ENCODE data around the gene FLRT3.

Gene FLRT3

DNA sequence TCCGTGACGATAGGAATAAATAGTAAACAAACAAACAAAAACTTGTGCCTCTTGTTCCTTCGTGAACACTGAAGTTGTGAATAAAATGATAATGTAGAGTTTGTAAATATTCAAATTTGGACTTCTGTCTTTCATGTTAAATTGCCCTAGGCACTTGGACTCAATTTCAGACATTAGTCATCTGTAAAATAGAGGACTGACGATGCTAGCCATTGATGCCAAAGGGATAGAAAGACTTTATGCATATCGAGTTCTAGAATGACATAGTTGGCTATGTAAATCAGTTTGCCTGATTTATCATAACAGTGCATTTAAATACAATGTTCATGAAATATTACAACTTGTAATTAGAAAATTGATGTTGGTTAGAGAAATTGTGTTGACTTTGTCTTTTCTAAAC lies 45.9 kb upstream of the FLRT3 start:
- Histone ChIP-seq H3K27me3 (ENCODE audit: insufficient read depth, low read length) (no peaks in the 10 kb centered on the region), H2BK12ac (ENCODE audit: low read length) (no peak overlapping the region), H3K18ac (ENCODE audit: low read length) (no peak overlapping the region), H2AK5ac (ENCODE audit: low read length) (no peak overlapping the region), H2AFZ (ENCODE audit: insufficient read depth, low read length, poor library complexity) (no peak overlapping the region), H3K27ac (ENCODE audit: low read depth, low read length) (no peak overlapping the region), H3K9ac (ENCODE audit: low read length) (no peak overlapping the region), H3K4me2 (ENCODE audit: low read length) (no peak overlapping the region), H3K23ac (ENCODE audit: low read length) (no peak overlapping the region), H4K8ac (ENCODE audit: low read depth, low read length) (no peak overlapping the region), H3K4me1 (ENCODE audit: control insufficient read depth in 1 of 2, insufficient read depth in 2 of 2, low read length in 2 of 2) (no peaks in the 10 kb centered on the region), H3K4me3 (ENCODE audit: low read depth, low read length) (no peak overlapping the region), H3K36me3 (ENCODE audit: control insufficient read depth in 1 of 2, insufficient read depth in 2 of 2, low read length in 2 of 2) (no peaks in the 10 kb centered on the region), H3K14ac (ENCODE audit: low read length) (no peak overlapping the region), H3K9me3 (ENCODE audit: insufficient read depth, low read depth, low read length) (peaks cover 2% of the 10 kb centered on the region), H2BK120ac (ENCODE audit: insufficient read depth, low read length, poor library complexity) (no peak overlapping the region), H3K79me2 (ENCODE audit: control insufficient read depth, insufficient read depth, low read length, poor library complexity) (no peaks in the 10 kb centered on the region), H4K12ac (ENCODE audit: low read depth, low read length) (no peak overlapping the region), H3K4ac (ENCODE audit: low read depth, low read length) (no peak overlapping the region), H2BK5ac (ENCODE audit: low read depth, low read length, poor library complexity) (no peak overlapping the region), H4K91ac (ENCODE audit: low read depth, low read length) (no peak overlapping the region), H3K79me1 (ENCODE audit: low read length) (no peaks in the 10 kb centered on the region)
- no CpG with 5 or more reads among the region's 5 CpGs for WGBS (ENCODE audit: extremely low coverage, insufficient coverage, insufficient read length)
- DNase-seq: no peak

GRCh38 chr20:14378326-14378725 lies 40.9 kb upstream of the FLRT3 start:
- H3K4me1 ChIP-seq (ENCODE audit: control insufficient read depth in 1 of 2, insufficient read depth in 2 of 2, low read length in 2 of 2): peaks cover 0 to 3% of the 10 kb centered on the region in 2 experiments
- no peak overlapping the region for H2BK12ac ChIP-seq (ENCODE audit: low read length)
- H3K27me3 ChIP-seq (ENCODE audit: insufficient read depth, low read length): no peaks in the 10 kb centered on the region
- no peaks in the 10 kb centered on the region for H3K36me3 ChIP-seq (ENCODE audit: control insufficient read depth in 1 of 2, insufficient read depth in 2 of 2, low read length in 2 of 2)
- H2BK5ac ChIP-seq (ENCODE audit: low read depth, low read length, poor library complexity): no peak overlapping the region
- no peak overlapping the region for H2AFZ ChIP-seq (ENCODE audit: insufficient read depth, low read length, poor library complexity)
- no peak overlapping the region for H4K8ac ChIP-seq (ENCODE audit: low read depth, low read length)
- H3K9me3 ChIP-seq (ENCODE audit: insufficient read depth, low read depth, low read length): no peaks in the 10 kb centered on the region
- no peak overlapping the region for H2BK120ac ChIP-seq (ENCODE audit: insufficient read depth, low read length, poor library complexity)
- no peak overlapping the region for H3K4me3 ChIP-seq (ENCODE audit: low read depth, low read length)
- H3K9ac ChIP-seq (ENCODE audit: low read length): no peak overlapping the region
- H3K23ac ChIP-seq (ENCODE audit: low read length): no peak overlapping the region
- no peak overlapping the region for H2AK5ac ChIP-seq (ENCODE audit: low read length)
- H3K27ac ChIP-seq (ENCODE audit: low read depth, low read length): no peak overlapping the region
- no peak overlapping the region for H3K14ac ChIP-seq (ENCODE audit: low read length)
- no peaks in the 10 kb centered on the region for H3K79me2 ChIP-seq (ENCODE audit: control insufficient read depth, insufficient read depth, low read length, poor library complexity)
- H3K18ac ChIP-seq (ENCODE audit: low read length): no peak overlapping the region
- H4K91ac ChIP-seq (ENCODE audit: low read depth, low read length): no peak overlapping the region
- H3K79me1 ChIP-seq (ENCODE audit: low read length): no peaks in the 10 kb centered on the region
- no peak overlapping the region for H4K12ac ChIP-seq (ENCODE audit: low read depth, low read length)
- H3K4ac ChIP-seq (ENCODE audit: low read depth, low read length): no peak overlapping the region
- no peak for DNase-seq
- no peak overlapping the region for H3K4me2 ChIP-seq (ENCODE audit: low read length)

DNA sequence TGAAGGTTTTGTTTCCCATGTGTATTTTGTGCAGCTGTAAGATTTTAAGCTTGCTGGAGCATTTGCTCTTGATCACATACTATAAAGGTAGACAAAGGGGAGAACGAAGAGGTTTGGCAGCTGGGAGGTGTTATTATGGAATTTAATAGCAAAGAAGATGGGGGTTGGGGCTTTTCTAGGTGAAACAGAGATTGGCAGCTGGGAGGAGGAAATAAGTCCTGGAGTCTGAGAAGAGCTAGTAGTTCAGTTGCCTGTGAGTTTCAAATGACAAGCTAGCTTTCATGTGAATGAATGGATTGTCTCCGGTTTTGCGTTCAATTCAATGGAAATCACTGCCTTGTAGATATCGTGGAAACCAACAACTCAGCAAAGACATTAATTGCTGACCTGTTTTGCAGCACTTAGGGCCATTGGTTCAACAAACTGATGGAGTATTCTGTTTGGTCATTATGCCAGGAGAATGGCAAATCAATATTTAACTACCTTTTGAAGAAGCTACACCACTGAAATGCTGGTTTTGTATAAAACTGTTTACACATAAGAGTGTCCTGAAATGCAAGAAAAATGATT lies 38.1 kb upstream of the FLRT3 start:
- H3K79me1 ChIP-seq (ENCODE audit: low read length): no peaks in the 10 kb centered on the region
- H3K14ac ChIP-seq (ENCODE audit: low read length): no peak overlapping the region
- DNase-seq: no peak
- no peak overlapping the region for H3K18ac ChIP-seq (ENCODE audit: low read length)
- H2AFZ ChIP-seq (ENCODE audit: insufficient read depth, low read length, poor library complexity): no peak overlapping the region
- H3K36me3 ChIP-seq (ENCODE audit: control insufficient read depth in 1 of 2, insufficient read depth in 2 of 2, low read length in 2 of 2): no peaks in the 10 kb centered on the region
- no peak overlapping the region for H3K4ac ChIP-seq (ENCODE audit: low read depth, low read length)
- H2BK120ac ChIP-seq (ENCODE audit: insufficient read depth, low read length, poor library complexity): no peak overlapping the region
- H3K9me3 ChIP-seq (ENCODE audit: insufficient read depth, low read depth, low read length): no peaks in the 10 kb centered on the region
- H3K27me3 ChIP-seq (ENCODE audit: insufficient read depth, low read length): no peaks in the 10 kb centered on the region
- no peak overlapping the region for H3K4me3 ChIP-seq (ENCODE audit: low read depth, low read length)
- H4K12ac ChIP-seq (ENCODE audit: low read depth, low read length): no peak overlapping the region
- no peak overlapping the region for H3K4me2 ChIP-seq (ENCODE audit: low read length)
- H3K27ac ChIP-seq (ENCODE audit: low read depth, low read length): no peak overlapping the region
- peaks cover 0 to 3% of the 10 kb centered on the region in 2 experiments for H3K4me1 ChIP-seq (ENCODE audit: control insufficient read depth in 1 of 2, insufficient read depth in 2 of 2, low read length in 2 of 2)
- H2AK5ac ChIP-seq (ENCODE audit: low read length): no peak overlapping the region
- H4K8ac ChIP-seq (ENCODE audit: low read depth, low read length): no peak overlapping the region
- H2BK5ac ChIP-seq (ENCODE audit: low read depth, low read length, poor library complexity): no peak overlapping the region
- H3K79me2 ChIP-seq (ENCODE audit: control insufficient read depth, insufficient read depth, low read length, poor library complexity): no peaks in the 10 kb centered on the region
- H2BK12ac ChIP-seq (ENCODE audit: low read length): no peak overlapping the region
- no peak overlapping the region for H3K9ac ChIP-seq (ENCODE audit: low read length)
- no peak overlapping the region for H3K23ac ChIP-seq (ENCODE audit: low read length)
- H4K91ac ChIP-seq (ENCODE audit: low read depth, low read length): no peak overlapping the region
- WGBS (ENCODE audit: extremely low coverage, insufficient coverage, insufficient read length): no CpG with 5 or more reads among the region's 4 CpGs

DNA sequence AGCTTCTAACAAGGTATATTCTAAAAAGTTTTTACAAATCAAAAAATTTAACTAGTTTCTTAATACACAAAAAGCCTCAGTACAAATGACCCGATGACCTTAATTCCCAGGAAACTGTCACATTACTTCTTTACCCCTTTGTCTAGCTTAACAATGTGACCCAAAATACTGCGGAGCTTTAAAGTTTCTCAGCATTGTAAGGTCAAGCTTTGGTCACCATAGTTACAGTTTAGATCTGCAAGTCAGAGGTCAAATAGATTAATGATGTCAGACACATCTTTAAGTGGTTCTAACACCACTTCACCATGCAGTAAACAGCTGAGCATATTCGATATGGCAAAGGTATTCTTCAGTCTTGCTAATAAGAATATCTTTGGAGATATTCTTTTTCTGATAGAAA lies 36.8 kb upstream of the FLRT3 start:
- Histone ChIP-seq H3K18ac (ENCODE audit: low read length) (no peak overlapping the region), H2BK120ac (ENCODE audit: insufficient read depth, low read length, poor library complexity) (no peak overlapping the region), H3K79me2 (ENCODE audit: control insufficient read depth, insufficient read depth, low read length, poor library complexity) (no peaks in the 10 kb centered on the region), H3K27ac (ENCODE audit: low read depth, low read length) (no peak overlapping the region), H2AK5ac (ENCODE audit: low read length) (no peak overlapping the region), H3K4me3 (ENCODE audit: low read depth, low read length) (no peak overlapping the region), H4K12ac (ENCODE audit: low read depth, low read length) (no peak overlapping the region), H2AFZ (ENCODE audit: insufficient read depth, low read length, poor library complexity) (no peak overlapping the region), H3K14ac (ENCODE audit: low read length) (no peak overlapping the region), H3K79me1 (ENCODE audit: low read length) (no peaks in the 10 kb centered on the region), H4K91ac (ENCODE audit: low read depth, low read length) (no peak overlapping the region), H3K27me3 (ENCODE audit: insufficient read depth, low read length) (no peaks in the 10 kb centered on the region), H2BK12ac (ENCODE audit: low read length) (no peak overlapping the region), H4K8ac (ENCODE audit: low read depth, low read length) (no peak overlapping the region), H3K23ac (ENCODE audit: low read length) (no peak overlapping the region), H3K4ac (ENCODE audit: low read depth, low read length) (no peak overlapping the region), H2BK5ac (ENCODE audit: low read depth, low read length, poor library complexity) (no peak overlapping the region), H3K4me2 (ENCODE audit: low read length) (no peak overlapping the region), H3K9ac (ENCODE audit: low read length) (no peak overlapping the region), H3K36me3 (ENCODE audit: control insufficient read depth in 1 of 2, insufficient read depth in 2 of 2, low read length in 2 of 2) (no peaks in the 10 kb centered on the region), H3K9me3 (ENCODE audit: insufficient read depth, low read depth, low read length) (no peaks in the 10 kb centered on the region), H3K4me1 (ENCODE audit: control insufficient read depth in 1 of 2, insufficient read depth in 2 of 2, low read length in 2 of 2) (peaks cover 0 to 3% of the 10 kb centered on the region in 2 experiments)
- WGBS (ENCODE audit: extremely low coverage, insufficient coverage, insufficient read length): no CpG with 5 or more reads among the region's 3 CpGs
- DNase-seq: no peak
